ENCODE measurements around the gene KIDINS220. TPM values are rescaled to one million over a fixed set of nuclear protein-coding genes. Genes with fewer than 3 reads are reported as not detected.
A peak's percentile ranks its signal among the peaks of the same experiment; 100 is the strongest.

KIDINS220 gene
- total and polyA plus RNA-seq, 2 donors, result 19.3 to 34.7 TPM

- no peaks in the 10 kb centered on the region for H3K27me3 ChIP-seq (ENCODE audit: control insufficient read depth in 2 of 2, insufficient read depth in 1 of 2, low read length in 1 of 2)
- H3K9me3 ChIP-seq (ENCODE audit: control insufficient read depth in 2 of 2, insufficient read depth in 1 of 2, low read length in 1 of 2), result no peaks in the 10 kb centered on the region
- H3K4me1 ChIP-seq (ENCODE audit: control insufficient read depth in 2 of 2, insufficient read depth in 2 of 2, low read length in 2 of 2), result no peaks in the 10 kb centered on the region
- WGBS, result 94% methylated on average over 4 of the region's 4 CpGs
- no peak overlapping the region for H3K4me3 ChIP-seq (ENCODE audit: low read length in 2 of 2)
- H3K36me3 ChIP-seq (ENCODE audit: control insufficient read depth in 2 of 2, insufficient read depth in 2 of 2, low read length in 1 of 2), result peaks cover 7 to 21% of the 10 kb centered on the region in 2 donors
- H3K27ac ChIP-seq (ENCODE audit: low read depth in 1 of 2, low read length in 1 of 2), result no peak overlapping the region
- DNase-seq (ENCODE audit: low read depth in 6 of 9, low spot score in 9 of 9), result no peak
Observed at GRCh38 chr2:8822218-8822617, 15.2 kb downstream of the KIDINS220 start.

GRCh38 chr2:8821276-8822217 lies 15.9 kb downstream of the KIDINS220 start:
- no peak overlapping the region for H3K4me3 ChIP-seq (ENCODE audit: low read length in 2 of 2)
- peaks cover 7 to 22% of the 10 kb centered on the region in 2 donors for H3K36me3 ChIP-seq (ENCODE audit: control insufficient read depth in 2 of 2, insufficient read depth in 2 of 2, low read length in 1 of 2)
- no peaks in the 10 kb centered on the region for H3K9me3 ChIP-seq (ENCODE audit: control insufficient read depth in 2 of 2, insufficient read depth in 1 of 2, low read length in 1 of 2)
- no peaks in the 10 kb centered on the region for H3K27me3 ChIP-seq (ENCODE audit: control insufficient read depth in 2 of 2, insufficient read depth in 1 of 2, low read length in 1 of 2)
- DNase-seq (ENCODE audit: low read depth in 6 of 9, low spot score in 9 of 9), result no peak
- H3K4me1 ChIP-seq (ENCODE audit: control insufficient read depth in 2 of 2, insufficient read depth in 2 of 2, low read length in 2 of 2), result no peaks in the 10 kb centered on the region
- WGBS, result 85% methylated on average over 8 of the region's 8 CpGs
- H3K27ac ChIP-seq (ENCODE audit: low read depth in 1 of 2, low read length in 1 of 2), result no peak overlapping the region

- 95% methylated on average over 8 of the region's 8 CpGs for WGBS
- Histone ChIP-seq H3K4me3 (ENCODE audit: low read length in 2 of 2) (no peak overlapping the region), H3K27ac (ENCODE audit: low read depth in 1 of 2, low read length in 1 of 2) (no peak overlapping the region), H3K36me3 (ENCODE audit: control insufficient read depth in 2 of 2, insufficient read depth in 2 of 2, low read length in 1 of 2) (peaks cover 4 to 35% of the 10 kb centered on the region in 2 donors), H3K4me1 (ENCODE audit: control insufficient read depth in 2 of 2, insufficient read depth in 2 of 2, low read length in 2 of 2) (no peaks in the 10 kb centered on the region), H3K9me3 (ENCODE audit: control insufficient read depth in 2 of 2, insufficient read depth in 1 of 2, low read length in 1 of 2) (no peaks in the 10 kb centered on the region), H3K27me3 (ENCODE audit: control insufficient read depth in 2 of 2, insufficient read depth in 1 of 2, low read length in 1 of 2) (no peaks in the 10 kb centered on the region)
- no peak for DNase-seq (ENCODE audit: low read depth in 6 of 9, low spot score in 9 of 9)
Observed at GRCh38 chr2:8819948-8820347, 17.5 kb downstream of the KIDINS220 start.

GRCh38 chr2:8819194-8819593 lies 18.2 kb downstream of the KIDINS220 start:
- DNase-seq (ENCODE audit: low read depth in 6 of 9, low spot score in 9 of 9), result no peak
- no peaks in the 10 kb centered on the region for H3K9me3 ChIP-seq (ENCODE audit: control insufficient read depth in 2 of 2, insufficient read depth in 1 of 2, low read length in 1 of 2)
- H3K36me3 ChIP-seq (ENCODE audit: control insufficient read depth in 2 of 2, insufficient read depth in 2 of 2, low read length in 1 of 2), result peaks cover 4 to 32% of the 10 kb centered on the region in 2 donors
- WGBS, result 98% methylated on average over 5 of the region's 5 CpGs
- H3K27ac ChIP-seq (ENCODE audit: low read depth in 1 of 2, low read length in 1 of 2), result no peak overlapping the region
- H3K4me3 ChIP-seq (ENCODE audit: low read length in 2 of 2), result no peak overlapping the region
- no peaks in the 10 kb centered on the region for H3K27me3 ChIP-seq (ENCODE audit: control insufficient read depth in 2 of 2, insufficient read depth in 1 of 2, low read length in 1 of 2)
- no peaks in the 10 kb centered on the region for H3K4me1 ChIP-seq (ENCODE audit: control insufficient read depth in 2 of 2, insufficient read depth in 2 of 2, low read length in 2 of 2)

- H3K36me3 ChIP-seq (ENCODE audit: control insufficient read depth in 2 of 2, insufficient read depth in 2 of 2, low read length in 1 of 2), result peaks cover 7 to 42% of the 10 kb centered on the region in 2 donors
- no peaks in the 10 kb centered on the region for H3K9me3 ChIP-seq (ENCODE audit: control insufficient read depth in 2 of 2, insufficient read depth in 1 of 2, low read length in 1 of 2)
- no peaks in the 10 kb centered on the region for H3K4me1 ChIP-seq (ENCODE audit: control insufficient read depth in 2 of 2, insufficient read depth in 2 of 2, low read length in 2 of 2)
- 98% methylated on average over 1 of the region's 1 CpG for WGBS
- DNase-seq (ENCODE audit: low read depth in 6 of 9, low spot score in 9 of 9), result no peak
- no peaks in the 10 kb centered on the region for H3K27me3 ChIP-seq (ENCODE audit: control insufficient read depth in 2 of 2, insufficient read depth in 1 of 2, low read length in 1 of 2)
- H3K27ac ChIP-seq (ENCODE audit: low read depth in 1 of 2, low read length in 1 of 2), result no peak overlapping the region
- H3K4me3 ChIP-seq (ENCODE audit: low read length in 2 of 2), result no peak overlapping the region
Observed at GRCh38 chr2:8817221-8817620, 20.2 kb downstream of the KIDINS220 start.

GRCh38 chr2:8806885-8807704 lies 30.3 kb downstream of the KIDINS220 start:
- WGBS, result 98% methylated on average over 6 of the region's 6 CpGs
- DNase-seq (ENCODE audit: low read depth in 6 of 9, low spot score in 9 of 9), result no peak
- Histone ChIP-seq H3K4me1 (ENCODE audit: control insufficient read depth in 2 of 2, insufficient read depth in 2 of 2, low read length in 2 of 2) (no peaks in the 10 kb centered on the region), H3K4me3 (ENCODE audit: low read length in 2 of 2) (no peak overlapping the region), H3K9me3 (ENCODE audit: control insufficient read depth in 2 of 2, insufficient read depth in 1 of 2, low read length in 1 of 2) (no peaks in the 10 kb centered on the region), H3K27ac (ENCODE audit: low read depth in 1 of 2, low read length in 1 of 2) (no peak overlapping the region), H3K27me3 (ENCODE audit: control insufficient read depth in 2 of 2, insufficient read depth in 1 of 2, low read length in 1 of 2) (no peaks in the 10 kb centered on the region), H3K36me3 (ENCODE audit: control insufficient read depth in 2 of 2, insufficient read depth in 2 of 2, low read length in 1 of 2) (peaks cover 47 to 57% of the 10 kb centered on the region in 2 donors)

GRCh38 chr2:8805278-8806210 lies 31.9 kb downstream of the KIDINS220 start:
- Histone ChIP-seq H3K36me3 (ENCODE audit: control insufficient read depth in 2 of 2, insufficient read depth in 2 of 2, low read length in 1 of 2) (peaks cover 44 to 59% of the 10 kb centered on the region in 2 donors), H3K9me3 (ENCODE audit: control insufficient read depth in 2 of 2, insufficient read depth in 1 of 2, low read length in 1 of 2) (no peaks in the 10 kb centered on the region), H3K27me3 (ENCODE audit: control insufficient read depth in 2 of 2, insufficient read depth in 1 of 2, low read length in 1 of 2) (no peaks in the 10 kb centered on the region), H3K27ac (ENCODE audit: low read depth in 1 of 2, low read length in 1 of 2) (no peak overlapping the region), H3K4me1 (ENCODE audit: control insufficient read depth in 2 of 2, insufficient read depth in 2 of 2, low read length in 2 of 2) (no peaks in the 10 kb centered on the region), H3K4me3 (ENCODE audit: low read length in 2 of 2) (no peak overlapping the region)
- WGBS, result 97% methylated on average over 6 of the region's 6 CpGs
- no peak for DNase-seq (ENCODE audit: low read depth in 6 of 9, low spot score in 9 of 9)

- no peak overlapping the region for H3K4me3 ChIP-seq (ENCODE audit: low read length in 2 of 2)
- peak in 1 of 9 donors; percentile 9 for DNase-seq (ENCODE audit: low read depth in 6 of 9, low spot score in 9 of 9)
- 95% methylated on average over 3 of the region's 3 CpGs for WGBS
- no peaks in the 10 kb centered on the region for H3K4me1 ChIP-seq (ENCODE audit: control insufficient read depth in 2 of 2, insufficient read depth in 2 of 2, low read length in 2 of 2)
- H3K27me3 ChIP-seq (ENCODE audit: control insufficient read depth in 2 of 2, insufficient read depth in 1 of 2, low read length in 1 of 2), result no peaks in the 10 kb centered on the region
- H3K9me3 ChIP-seq (ENCODE audit: control insufficient read depth in 2 of 2, insufficient read depth in 1 of 2, low read length in 1 of 2), result no peaks in the 10 kb centered on the region
- H3K36me3 ChIP-seq (ENCODE audit: control insufficient read depth in 2 of 2, insufficient read depth in 2 of 2, low read length in 1 of 2), result peaks cover 37 to 58% of the 10 kb centered on the region in 2 donors
- H3K27ac ChIP-seq (ENCODE audit: low read depth in 1 of 2, low read length in 1 of 2), result no peak overlapping the region
Observed at GRCh38 chr2:8803658-8804379, 33.6 kb downstream of the KIDINS220 start.

Data from thymus (tissue), 11 donors.